B cell (primary cell): ENCODE results near the gene CYB561D1.

ENCODE experiments used
- CTCF ChIP-seq: fragments of 200-600 bp; IDR thresholded peaks from one replicate; pipeline ENCODE4 v1.8.0; 2022; ENCODE audit warnings: antibody characterized with exemption, mild to moderate bottlenecking
- EZH2 ChIP-seq: IDR thresholded peaks from 2 replicates; pipeline ENCODE4 v1.6.1; 2012; ENCODE audit warnings: borderline replicate concordance, low read depth, mild to moderate bottlenecking, moderate library complexity, low read length; ENCODE audit not compliant: insufficient read depth, poor library complexity, severe bottlenecking

GRCh38 chr1:109487261-109487660 is 6.6 kb upstream of the CYB561D1 start:
- no peak for TF ChIP-seq CTCF
- no peak for TF ChIP-seq EZH2
